OCI-LY1 (cell line): ENCODE measurements around the gene PCNX2.

ENCODE experiments used
- CTCF ChIP-seq: fragments of 200-600 bp; sonication (generic), shearing (Covaris generic); IDR thresholded peaks from 2 replicates; pipeline ENCODE4 v1.5.1; 2017; ENCODE audit warnings: mild to moderate bottlenecking, antibody characterized with exemption, low read length, moderate library complexity, mixed read lengths
- EZH2 ChIP-seq: fragments of 200-600 bp; sonication (generic), shearing (Covaris generic); IDR thresholded peaks from 2 replicates; pipeline ENCODE4 v1.8.0; 2017; ENCODE audit warnings: borderline replicate concordance, mixed run types, mild to moderate bottlenecking, antibody characterized with exemption, low read length, moderate library complexity, mixed read lengths

DNA sequence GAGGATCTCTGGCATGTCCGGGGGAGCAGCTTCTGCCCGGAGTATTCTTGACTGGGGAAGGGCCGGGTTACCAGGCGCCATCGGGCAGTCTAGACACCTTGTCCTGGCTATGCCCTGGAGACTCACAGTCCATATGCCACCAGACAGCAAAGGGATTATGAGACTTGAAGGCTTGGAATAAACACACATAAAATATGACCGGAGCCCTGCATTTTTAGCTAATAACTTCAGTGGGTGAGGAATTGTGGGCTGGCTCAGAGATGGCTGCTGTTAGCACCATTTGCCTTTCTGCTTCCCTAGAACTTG is 329.7 kb downstream of the PCNX2 start:
- TF ChIP-seq CTCF: no peak
- TF ChIP-seq EZH2: no peak
